Measurements from ENCODE around the gene DMWD. TPM values are rescaled to one million over a fixed set of nuclear protein-coding genes. Genes with fewer than 3 reads are reported as not detected.

Gene DMWD
- total and polyA plus RNA-seq, 2 of the 13 experiments (the other 11 are each of a cell fraction or from before 2014, with no cell fraction given) = 10.3 to 14.9 TPM

- TF ChIP-seq ZNF281 (CRISPR knock-in tag; IDR thresholded peaks at IDR 0.05; ENCODE audit: borderline replicate concordance) (peak; percentile 6; the same call in 1 of the 2 replicates), SMYD3 (CRISPR knock-in tag; IDR thresholded peaks at IDR 0.05) (no peak), MED13 (CRISPR knock-in tag; IDR thresholded peaks at IDR 0.05) (0 out of 2 replicates have a peak, but pooled peaks have one; percentile 37), ZNF749 (CRISPR knock-in tag; IDR thresholded peaks at IDR 0.05; ENCODE audit: borderline replicate concordance) (peak; percentile 46; the same call in 1 of the 2 replicates), ZNF609 (CRISPR knock-in tag; IDR thresholded peaks at IDR 0.05; ENCODE audit: borderline replicate concordance) (peak; percentile 54; the same call in 1 of the 2 replicates), CREB1 (IDR thresholded peaks at IDR 0.05) (peak; percentile 75), CREB1 (CRISPR knock-in tag; IDR thresholded peaks at IDR 0.05) (peak; percentile 45; the same call in 1 of the 2 replicates), SALL2 (CRISPR knock-in tag; IDR thresholded peaks at IDR 0.05) (peak; percentile 24; the same call in 1 of the 2 replicates), RFXANK (CRISPR knock-in tag; IDR thresholded peaks at IDR 0.05) (no peak), MLXIP (CRISPR knock-in tag; IDR thresholded peaks at IDR 0.05; ENCODE audit: borderline replicate concordance) (peak; percentile 53; the same call in 1 of the 2 replicates), PITX1 (CRISPR knock-in tag; IDR thresholded peaks at IDR 0.05) (peak; percentile 77; the same call in 1 of the 2 replicates), ZBTB10 (CRISPR knock-in tag; IDR thresholded peaks at IDR 0.05; ENCODE audit: borderline replicate concordance) (no peak), ZSCAN30 (CRISPR knock-in tag; IDR thresholded peaks at IDR 0.05) (no peak), POLR2AphosphoS5 (IDR thresholded peaks at IDR 0.05; ENCODE audit: low read depth, low read length) (peak; percentile 52)
Measured at GRCh38 chr19:45770192-45771101, 22.2 kb downstream of the DMWD start (continued).
